GM18511 (cell line): ENCODE measurements around the gene CCDC73.

Experiments used
- ATAC-seq: cut with Tn5 transposase; IDR thresholded peaks from one replicate; pipeline ENCODE4 v1.9.1; 2021; ENCODE audit warnings: mild to moderate bottlenecking, moderate library complexity; ENCODE audit not compliant: unreplicated experiment

Gene CCDC73

GRCh38 chr11:32555091-32555490, 239.4 kb downstream of the CCDC73 start:
- ATAC-seq = no peak
